Measurements from ENCODE around the gene SYT1. TPM values are rescaled to one million over a fixed set of nuclear protein-coding genes. Genes with fewer than 3 reads are reported as not detected.

The SYT1 gene
- total RNA-seq, 1 experiment from 2014 or later: 44.9 TPM

GRCh38 chr12:79322905-79323304, 458.3 kb downstream of the SYT1 start:
- CTCF ChIA-PET: no interaction called here

GRCh38 chr12:79324571-79324970, 460.0 kb downstream of the SYT1 start:
- DNase-seq (ENCODE audit: low read depth, low spot score) (no peak), ATAC-seq (no peak)
- Histone ChIP-seq H3K4me2 (ENCODE audit: low read length) (no peak overlapping the region), H3K27ac (ENCODE audit: low read depth, low read length) (no peak overlapping the region), H3K36me3 (ENCODE audit: control insufficient read depth in 1 of 2, insufficient read depth in 2 of 2, low read length in 2 of 2) (no peaks in the 10 kb centered on the region), H3K79me2 (ENCODE audit: insufficient read depth, low read length) (no peaks in the 10 kb centered on the region), H3K9me3 (ENCODE audit: control insufficient read depth in 1 of 2, insufficient read depth in 1 of 2, low read depth in 1 of 2, low read length in 2 of 2) (no peaks in the 10 kb centered on the region), H2AFZ (ENCODE audit: low read depth, low read length, poor library complexity, severe bottlenecking) (no peak overlapping the region), H3K9ac (ENCODE audit: low read length) (no peak overlapping the region), H3K27me3 (ENCODE audit: insufficient read depth, low read length) (no peaks in the 10 kb centered on the region), H3K9me2 (ENCODE audit: insufficient read depth) (no peaks in the 10 kb centered on the region), H3K4me3 (replicated peaks in 1 of 2; ENCODE audit: low read depth in 1 of 2, low read length in 2 of 2) (no peak overlapping the region), H4K20me1 (ENCODE audit: insufficient read depth) (no peaks in the 10 kb centered on the region), H3K4me1 (ENCODE audit: control insufficient read depth in 1 of 2, insufficient read depth in 2 of 2, low read length in 2 of 2) (no peaks in the 10 kb centered on the region)
- intact Hi-C loops (cut with micrococcal nuclease): no loop called here
- RAD21 ChIA-PET (ENCODE audit: low non-redundant PET in 1 of 2, low total read pairs in 2 of 2, uncharacterized antibody in 2 of 2, unreplicated experiment in 2 of 2): interaction anchor here in 1 of 2 experiments (0.6 kb wide), 1 partner anchor 42 kb away, joined by 11 read pairs; no protein-coding TSS in a partner anchor
- TF ChIP-seq ZNF274 (IDR thresholded peaks at IDR 0.05; ENCODE audit: low read depth, low read length) (no peak), YY1 (IDR thresholded peaks at IDR 0.05; ENCODE audit: extremely low read depth, insufficient replicate concordance, low read depth, low read length) (no peak), EZH2 (IDR thresholded peaks at IDR 0.05) (no peak), POLR2AphosphoS5 (IDR thresholded peaks at IDR 0.05; ENCODE audit: low read depth, low read length) (no peak), SRF (IDR thresholded peaks at IDR 0.05; ENCODE audit: low read depth) (no peak), ATF3 (IDR thresholded peaks at IDR 0.05) (no peak), JUND (IDR thresholded peaks at IDR 0.05) (no peak), CEBPB (IDR thresholded peaks at IDR 0.05; ENCODE audit: low read depth) (no peak), ELF1 (IDR thresholded peaks at IDR 0.05; ENCODE audit: borderline replicate concordance, low read depth) (no peak), ZFX (IDR thresholded peaks at IDR 0.05) (no peak), EZH2phosphoT487 (IDR thresholded peaks at IDR 0.05; ENCODE audit: borderline replicate concordance) (no peak), EGR1 (IDR thresholded peaks at IDR 0.05; ENCODE audit: low read depth) (no peak)
- TF ChIP-seq, protein P1, sequence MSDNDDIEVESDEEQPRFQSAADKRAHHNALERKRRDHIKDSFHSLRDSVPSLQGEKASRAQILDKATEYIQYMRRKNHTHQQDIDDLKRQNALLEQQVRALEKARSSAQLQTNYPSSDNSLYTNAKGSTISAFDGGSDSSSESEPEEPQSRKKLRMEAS (IDR thresholded peaks at IDR 0.05): no peak
- no TSS peak for BruUV-seq (replicated peaks)
- POLR2A ChIA-PET: no interaction called here
- CTCF ChIA-PET: no interaction called here

More at GRCh38 chr12:79322905-79323304, 458.3 kb downstream of the SYT1 start:
- H3K36me3 ChIP-seq (ENCODE audit: control insufficient read depth in 1 of 2, insufficient read depth in 2 of 2, low read length in 2 of 2): no peaks in the 10 kb centered on the region
- no peak overlapping the region for H3K4me2 ChIP-seq (ENCODE audit: low read length)
- no peaks in the 10 kb centered on the region for H4K20me1 ChIP-seq (ENCODE audit: insufficient read depth)
- H3K4me3 ChIP-seq (replicated peaks in 1 of 2; ENCODE audit: low read depth in 1 of 2, low read length in 2 of 2): no peak overlapping the region
- POLR2A ChIA-PET: no interaction called here
- intact Hi-C loops (cut with micrococcal nuclease): no loop called here
- H3K9ac ChIP-seq (ENCODE audit: low read length): no peak overlapping the region
- no peak for DNase-seq (ENCODE audit: low read depth, low spot score)
- H3K27ac ChIP-seq (ENCODE audit: low read depth, low read length): no peak overlapping the region
- peaks cover 5% of the 10 kb centered on the region; the same call in 1 of the 2 replicates for H3K9me2 ChIP-seq (ENCODE audit: insufficient read depth)
- no peaks in the 10 kb centered on the region for H3K4me1 ChIP-seq (ENCODE audit: control insufficient read depth in 1 of 2, insufficient read depth in 2 of 2, low read length in 2 of 2)
- H2AFZ ChIP-seq (ENCODE audit: low read depth, low read length, poor library complexity, severe bottlenecking): no peak overlapping the region
- no peak for ATAC-seq
- H3K27me3 ChIP-seq (ENCODE audit: insufficient read depth, low read length): no peaks in the 10 kb centered on the region
- no TSS peak for BruUV-seq (replicated peaks)
- H3K9me3 ChIP-seq (ENCODE audit: control insufficient read depth in 1 of 2, insufficient read depth in 1 of 2, low read depth in 1 of 2, low read length in 2 of 2): no peaks in the 10 kb centered on the region
- RAD21 ChIA-PET (ENCODE audit: low non-redundant PET in 1 of 2, low total read pairs in 2 of 2, uncharacterized antibody in 2 of 2, unreplicated experiment in 2 of 2): no interaction called here
- H3K79me2 ChIP-seq (ENCODE audit: insufficient read depth, low read length): no peaks in the 10 kb centered on the region
- no peak for TF ChIP-seq EZH2phosphoT487 (IDR thresholded peaks at IDR 0.05; ENCODE audit: borderline replicate concordance)
- no peak for TF ChIP-seq SRF (IDR thresholded peaks at IDR 0.05; ENCODE audit: low read depth)
- TF ChIP-seq ATF3 (IDR thresholded peaks at IDR 0.05): no peak
- TF ChIP-seq POLR2A (IDR thresholded peaks at IDR 0.05; ENCODE audit: borderline replicate concordance, extremely low read depth, insufficient read depth, insufficient read length): no peak
- TF ChIP-seq, protein P2, sequence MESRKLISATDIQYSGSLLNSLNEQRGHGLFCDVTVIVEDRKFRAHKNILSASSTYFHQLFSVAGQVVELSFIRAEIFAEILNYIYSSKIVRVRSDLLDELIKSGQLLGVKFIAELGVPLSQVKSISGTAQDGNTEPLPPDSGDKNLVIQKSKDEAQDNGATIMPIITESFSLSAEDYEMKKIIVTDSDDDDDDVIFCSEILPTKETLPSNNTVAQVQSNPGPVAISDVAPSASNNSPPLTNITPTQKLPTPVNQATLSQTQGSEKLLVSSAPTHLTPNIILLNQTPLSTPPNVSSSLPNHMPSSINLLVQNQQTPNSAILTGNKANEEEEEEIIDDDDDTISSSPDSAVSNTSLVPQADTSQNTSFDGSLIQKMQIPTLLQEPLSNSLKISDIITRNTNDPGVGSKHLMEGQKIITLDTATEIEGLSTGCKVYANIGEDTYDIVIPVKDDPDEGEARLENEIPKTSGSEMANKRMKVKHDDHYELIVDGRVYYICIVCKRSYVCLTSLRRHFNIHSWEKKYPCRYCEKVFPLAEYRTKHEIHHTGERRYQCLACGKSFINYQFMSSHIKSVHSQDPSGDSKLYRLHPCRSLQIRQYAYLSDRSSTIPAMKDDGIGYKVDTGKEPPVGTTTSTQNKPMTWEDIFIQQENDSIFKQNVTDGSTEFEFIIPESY (IDR thresholded peaks at IDR 0.05; ENCODE audit: extremely low read depth, insufficient replicate concordance, low read length): no peak

Data from HCT116 (cell line).